SU-DHL-6 (cell line): ENCODE measurements around the gene HEMK1.

Source experiments
- CTCF ChIP-seq: fragments of 200-600 bp; sonication (generic); IDR thresholded peaks from one replicate; pipeline ENCODE4 v1.5.1; 2017; ENCODE audit warnings: antibody characterized with exemption, mild to moderate bottlenecking, low read length, moderate library complexity; ENCODE audit not compliant: insufficient read depth, poor library complexity, severe bottlenecking
- EZH2phosphoT487 ChIP-seq: fragments of 200-600 bp; sonication (generic), shearing (Covaris generic); conservative IDR thresholded peaks from 2 replicates; pipeline ENCODE4 v1.6.1; 2018; ENCODE audit warnings: mild to moderate bottlenecking, antibody characterized with exemption, low read length, moderate library complexity, mixed read lengths

- TF ChIP-seq CTCF = no peak
- TF ChIP-seq EZH2phosphoT487 = no peak
These were observed 4.5 kb downstream of the HEMK1 start for GRCh38 chr3:50573566-50574443.
